Panc1 (cell line): ENCODE data around the gene CREBBP.

Experiments
- CTCF ChIP-seq: fragments of 450-650 bp; IDR thresholded peaks from 2 replicates; pipeline ENCODE4 v1.5.1; 2017; ENCODE audit warnings: mild to moderate bottlenecking
- POLR2AphosphoS5 ChIP-seq: IDR thresholded peaks from 2 replicates; pipeline ENCODE4 v1.6.1; 2012; ENCODE audit warnings: mild to moderate bottlenecking, low read depth, low read length, moderate library complexity
- TCF7L2 ChIP-seq: IDR thresholded peaks from 2 replicates; pipeline ENCODE4 v1.6.1; 2011; ENCODE audit warnings: mild to moderate bottlenecking, low read depth, low read length, inconsistent platforms
- TF ChIP-seq, protein P1 (sequence below), 2 experiments: IDR thresholded peaks; 2 replicates each; pipeline ENCODE4 v1.6.1; 2011 to 2012; ENCODE audit warnings: low read depth in 2 of 2, control low read depth in 1 of 2, low read length in 1 of 2, mild to moderate bottlenecking in 1 of 2, moderate library complexity in 1 of 2; ENCODE audit not compliant: insufficient read depth in 1 of 2

DNA sequence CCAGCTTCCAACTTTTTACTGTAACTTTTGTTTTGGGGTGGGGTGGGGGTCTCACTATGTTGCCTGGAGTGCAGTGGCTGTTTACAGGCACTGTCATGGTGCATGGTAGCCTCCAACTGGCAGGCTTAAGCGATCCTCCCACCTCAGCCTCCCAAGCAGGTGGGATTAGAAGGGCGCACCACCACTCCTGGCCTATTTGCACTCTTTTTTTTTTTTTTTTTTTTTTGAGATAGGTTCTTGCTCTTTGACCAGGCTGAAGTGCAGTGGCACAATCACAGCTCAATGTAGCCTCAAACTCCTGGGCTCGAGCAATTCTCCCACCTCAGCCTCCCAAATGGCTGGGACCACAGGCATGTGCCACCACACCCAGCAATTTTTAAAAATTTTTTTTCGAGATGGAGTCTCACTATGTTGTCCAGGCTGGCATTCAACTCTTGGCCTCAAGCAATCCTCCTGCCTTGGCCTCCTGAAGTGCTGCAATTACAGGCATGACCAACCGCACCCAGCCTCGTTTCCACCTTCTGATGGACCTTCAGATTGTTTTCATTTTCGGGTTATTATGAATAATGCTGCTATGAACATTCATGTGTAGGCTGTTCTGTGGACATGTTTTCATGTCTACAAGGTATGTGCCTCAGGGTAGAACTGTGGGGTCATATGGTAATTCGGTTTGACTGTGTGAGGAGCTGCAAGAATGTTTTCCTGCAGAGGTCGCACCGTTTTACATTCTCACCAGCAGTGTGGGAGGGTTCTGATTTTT is 174.1 kb downstream of the CREBBP start:
- no peak for TF ChIP-seq CTCF
- no peak for TF ChIP-seq TCF7L2
- no peak for TF ChIP-seq POLR2AphosphoS5
- TF ChIP-seq, protein P1, sequence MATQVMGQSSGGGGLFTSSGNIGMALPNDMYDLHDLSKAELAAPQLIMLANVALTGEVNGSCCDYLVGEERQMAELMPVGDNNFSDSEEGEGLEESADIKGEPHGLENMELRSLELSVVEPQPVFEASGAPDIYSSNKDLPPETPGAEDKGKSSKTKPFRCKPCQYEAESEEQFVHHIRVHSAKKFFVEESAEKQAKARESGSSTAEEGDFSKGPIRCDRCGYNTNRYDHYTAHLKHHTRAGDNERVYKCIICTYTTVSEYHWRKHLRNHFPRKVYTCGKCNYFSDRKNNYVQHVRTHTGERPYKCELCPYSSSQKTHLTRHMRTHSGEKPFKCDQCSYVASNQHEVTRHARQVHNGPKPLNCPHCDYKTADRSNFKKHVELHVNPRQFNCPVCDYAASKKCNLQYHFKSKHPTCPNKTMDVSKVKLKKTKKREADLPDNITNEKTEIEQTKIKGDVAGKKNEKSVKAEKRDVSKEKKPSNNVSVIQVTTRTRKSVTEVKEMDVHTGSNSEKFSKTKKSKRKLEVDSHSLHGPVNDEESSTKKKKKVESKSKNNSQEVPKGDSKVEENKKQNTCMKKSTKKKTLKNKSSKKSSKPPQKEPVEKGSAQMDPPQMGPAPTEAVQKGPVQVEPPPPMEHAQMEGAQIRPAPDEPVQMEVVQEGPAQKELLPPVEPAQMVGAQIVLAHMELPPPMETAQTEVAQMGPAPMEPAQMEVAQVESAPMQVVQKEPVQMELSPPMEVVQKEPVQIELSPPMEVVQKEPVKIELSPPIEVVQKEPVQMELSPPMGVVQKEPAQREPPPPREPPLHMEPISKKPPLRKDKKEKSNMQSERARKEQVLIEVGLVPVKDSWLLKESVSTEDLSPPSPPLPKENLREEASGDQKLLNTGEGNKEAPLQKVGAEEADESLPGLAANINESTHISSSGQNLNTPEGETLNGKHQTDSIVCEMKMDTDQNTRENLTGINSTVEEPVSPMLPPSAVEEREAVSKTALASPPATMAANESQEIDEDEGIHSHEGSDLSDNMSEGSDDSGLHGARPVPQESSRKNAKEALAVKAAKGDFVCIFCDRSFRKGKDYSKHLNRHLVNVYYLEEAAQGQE (IDR thresholded peaks at IDR 0.05; ENCODE audit: insufficient read depth in 1 of 2, low read depth in 2 of 2, low read length in 1 of 2), result no peak
